Small intestine (tissue), 7 donors: ENCODE measurements around the gene MET. TPM values are rescaled to one million over a fixed set of nuclear protein-coding genes. Genes with fewer than 3 reads are reported as not detected.

ENCODE experiments used
- DNase-seq, 2 donors: peaks; one replicate each; pipeline versions ENCODE4 v3.0.0 to v3.0.0-alpha.2; 2013
- FAIRE-seq: peaks from 2 replicates; lab custom pipeline; 2012; peaks lifted over from hg19 to GRCh38; lab: Jason Lieb, UNC
- H3K27ac ChIP-seq, 3 donors: one replicate each; pipeline ENCODE4 v1.5.1; 2013; ENCODE audit warnings: low read length in 2 of 3, mild to moderate bottlenecking in 2 of 3, control low read depth in 1 of 3, inconsistent platforms in 1 of 3, low read depth in 1 of 3, moderate library complexity in 1 of 3
- H3K27me3 ChIP-seq, 3 donors: one replicate each; pipeline ENCODE4 v1.6.1; 2013; ENCODE audit warnings: low read length in 3 of 3, inconsistent platforms in 1 of 3; ENCODE audit not compliant: control insufficient read depth in 3 of 3, insufficient read depth in 3 of 3
- H3K36me3 ChIP-seq, 3 donors: one replicate each; pipeline ENCODE4 v1.6.1; 2013; ENCODE audit warnings: low read length in 3 of 3, inconsistent platforms in 1 of 3, low read depth in 1 of 3, mild to moderate bottlenecking in 1 of 3, moderate library complexity in 1 of 3; ENCODE audit not compliant: control insufficient read depth in 3 of 3, insufficient read depth in 2 of 3
- H3K4me1 ChIP-seq, 3 donors: one replicate each; pipeline ENCODE4 v1.6.1; 2013; ENCODE audit warnings: low read length in 2 of 3, inconsistent platforms in 1 of 3, low read depth in 1 of 3, mild to moderate bottlenecking in 1 of 3, moderate library complexity in 1 of 3; ENCODE audit not compliant: control insufficient read depth in 3 of 3, insufficient read depth in 2 of 3
- H3K4me3 ChIP-seq, 3 donors: one replicate each; pipeline ENCODE4 v1.5.1; 2013; ENCODE audit warnings: low read length in 3 of 3, control low read depth in 1 of 3, inconsistent platforms in 1 of 3, low read depth in 1 of 3, mild to moderate bottlenecking in 1 of 3, moderate library complexity in 1 of 3
- H3K9me3 ChIP-seq, 2 donors: one replicate each; pipeline ENCODE4 v1.6.1; 2013; ENCODE audit warnings: low read depth in 1 of 2, low read length in 1 of 2; ENCODE audit not compliant: control insufficient read depth in 2 of 2, insufficient read depth in 1 of 2
- whole genome bisulfite sequencing, 3 donors: extraction: QIAGEN DNeasy Blood & Tissue Kit; methylation state at CpG; one replicate each; pipeline ENCODE4 v1.1.7; 2013; 5-methylcytosine and 5-hydroxymethylcytosine counted together
- polyA plus RNA-seq, 4 donors: library from polyadenylated mRNA; stranded (reverse) in 3 of 4; unstranded in 1 of 4; fragments of 200-250 nt in 3 of 4; fragments of 120-200 nt in 1 of 4; gene quantifications; one replicate each; pipeline versions ENCODE4 v1.2.1 to v1.2.3, GENCODE V29; 2013
- donor health status: healthy with polysubstance abuse.
- donor health status: control.
- donor health status: control.
- donor health status: Bipolar disorder and iron deficiency.
- donor health status: healthy.

The MET gene
- polyA plus RNA-seq, 4 donors, result 2.7 to 13.4 (median 8.2) TPM

- Histone ChIP-seq H3K36me3 (peaks cover 0 to 15% (median 0%) of the 10 kb centered on the region in 3 donors), H3K9me3 (no peaks in the 10 kb centered on the region), H3K4me3 (no peak overlapping the region), H3K27ac (no peak overlapping the region), H3K4me1 (peaks cover 6 to 19% (median 16%) of the 10 kb centered on the region in 3 donors), H3K27me3 (no peaks in the 10 kb centered on the region)
- 75 to 86% (median 78%) methylated on average over 4 of the region's 4 CpGs for WGBS, 3 donors
- FAIRE-seq (no peak), DNase-seq (no peak)
Measured at GRCh38 chr7:116783666-116784318, 111.8 kb downstream of the MET start.

- no peak overlapping the region for H3K4me3 ChIP-seq
- no peak overlapping the region for H3K27ac ChIP-seq
- FAIRE-seq (no peak), DNase-seq (no peak)
- H3K9me3 ChIP-seq, result no peaks in the 10 kb centered on the region
- no peaks in the 10 kb centered on the region for H3K27me3 ChIP-seq
- WGBS, 3 donors, result 49 to 80% (median 71%) methylated on average over 6 of the region's 6 CpGs
- peaks cover 6 to 16% (median 15%) of the 10 kb centered on the region in 3 donors for H3K4me1 ChIP-seq
- peaks cover 0 to 12% (median 0%) of the 10 kb centered on the region in 3 donors for H3K36me3 ChIP-seq
Measured at GRCh38 chr7:116784647-116785046, 112.7 kb downstream of the MET start.

- peaks cover 2 to 7% (median 6%) of the 10 kb centered on the region in 3 donors for H3K4me1 ChIP-seq
- H3K9me3 ChIP-seq, result no peaks in the 10 kb centered on the region
- H3K4me3 ChIP-seq, result no peak overlapping the region
- no peak overlapping the region for H3K27ac ChIP-seq
- DNase-seq, result no peak
- peaks cover 0 to 12% (median 0%) of the 10 kb centered on the region in 3 donors for H3K36me3 ChIP-seq
- H3K27me3 ChIP-seq, result no peaks in the 10 kb centered on the region
- no peak for FAIRE-seq
Measured at GRCh38 chr7:116785843-116786242, 113.8 kb downstream of the MET start.

- WGBS, 3 donors, result 31 to 52% (median 38%) methylated on average over 2 of the region's 2 CpGs
- no peaks in the 10 kb centered on the region for H3K9me3 ChIP-seq
- H3K27ac ChIP-seq, result peak overlapping the region in 1 of 3 donors; percentile 48
- no peaks in the 10 kb centered on the region for H3K27me3 ChIP-seq
- DNase-seq, result peak; percentile 66 to 70
- FAIRE-seq, result no peak
- peaks cover 0 to 9% (median 0%) of the 10 kb centered on the region in 3 donors for H3K36me3 ChIP-seq
- no peak overlapping the region for H3K4me3 ChIP-seq
- peaks cover 0 to 6% (median 3%) of the 10 kb centered on the region in 3 donors for H3K4me1 ChIP-seq
Measured at GRCh38 chr7:116786791-116787443, 114.9 kb downstream of the MET start.

- no peak for DNase-seq
- FAIRE-seq, result no peak
- Histone ChIP-seq H3K27ac (no peak overlapping the region), H3K27me3 (no peaks in the 10 kb centered on the region), H3K4me1 (peaks cover 0 to 6% (median 3%) of the 10 kb centered on the region in 3 donors), H3K4me3 (no peak overlapping the region), H3K36me3 (peaks cover 0 to 9% (median 0%) of the 10 kb centered on the region in 3 donors), H3K9me3 (no peaks in the 10 kb centered on the region)
- 74 to 94% (median 89%) methylated on average over 2 of the region's 2 CpGs for WGBS, 3 donors
Measured at GRCh38 chr7:116787881-116788280, 115.9 kb downstream of the MET start.

GRCh38 chr7:116788572-116789197, 116.7 kb downstream of the MET start:
- FAIRE-seq (no peak), DNase-seq (no peak)
- no peak overlapping the region for H3K4me3 ChIP-seq
- peaks cover 0 to 7% (median 0%) of the 10 kb centered on the region in 3 donors for H3K36me3 ChIP-seq
- H3K27ac ChIP-seq, result no peak overlapping the region
- H3K9me3 ChIP-seq, result no peaks in the 10 kb centered on the region
- no peaks in the 10 kb centered on the region for H3K27me3 ChIP-seq
- H3K4me1 ChIP-seq, result peaks cover 0 to 6% (median 3%) of the 10 kb centered on the region in 3 donors
- WGBS, 3 donors, result 79 to 87% (median 79%) methylated on average over 5 of the region's 5 CpGs

GRCh38 chr7:116790025-116790424, 118.0 kb downstream of the MET start:
- no peak for DNase-seq
- no peak overlapping the region for H3K27ac ChIP-seq
- FAIRE-seq, result no peak
- peaks cover 0 to 15% (median 9%) of the 10 kb centered on the region in 3 donors for H3K4me1 ChIP-seq
- H3K4me3 ChIP-seq, result no peak overlapping the region
- no peaks in the 10 kb centered on the region for H3K9me3 ChIP-seq
- H3K36me3 ChIP-seq, result peaks cover 0 to 2% (median 0%) of the 10 kb centered on the region in 3 donors
- 96 to 99% (median 98%) methylated on average over 3 of the region's 3 CpGs for WGBS, 3 donors
- no peaks in the 10 kb centered on the region for H3K27me3 ChIP-seq

GRCh38 chr7:116792813-116793212, 120.8 kb downstream of the MET start:
- Histone ChIP-seq H3K4me3 (no peak overlapping the region), H3K4me1 (peaks cover 0 to 16% (median 7%) of the 10 kb centered on the region in 3 donors), H3K27ac (no peak overlapping the region), H3K36me3 (peaks cover 0 to 6% (median 0%) of the 10 kb centered on the region in 3 donors), H3K27me3 (no peaks in the 10 kb centered on the region), H3K9me3 (no peaks in the 10 kb centered on the region)
- DNase-seq, result no peak
- WGBS, 3 donors, result 95 to 99% (median 97%) methylated on average over 4 of the region's 4 CpGs
- no peak for FAIRE-seq
